Astrocyte (in vitro differentiated cells and primary cell): ENCODE data around the gene CEACAM6.

Experiments used
- EZH2 ChIP-seq: IDR thresholded peaks from 2 replicates; pipeline ENCODE4 v1.6.1; 2012; ENCODE audit warnings: mild to moderate bottlenecking, low read length, inconsistent platforms; ENCODE audit not compliant: insufficient read depth
- TF ChIP-seq, protein P1 (sequence below): IDR thresholded peaks from 2 replicates; pipeline ENCODE4 v1.5.1; 2011; ENCODE audit warnings: low read depth, mild to moderate bottlenecking, inconsistent platforms, low read length, moderate library complexity; ENCODE audit not compliant: insufficient read depth

DNA sequence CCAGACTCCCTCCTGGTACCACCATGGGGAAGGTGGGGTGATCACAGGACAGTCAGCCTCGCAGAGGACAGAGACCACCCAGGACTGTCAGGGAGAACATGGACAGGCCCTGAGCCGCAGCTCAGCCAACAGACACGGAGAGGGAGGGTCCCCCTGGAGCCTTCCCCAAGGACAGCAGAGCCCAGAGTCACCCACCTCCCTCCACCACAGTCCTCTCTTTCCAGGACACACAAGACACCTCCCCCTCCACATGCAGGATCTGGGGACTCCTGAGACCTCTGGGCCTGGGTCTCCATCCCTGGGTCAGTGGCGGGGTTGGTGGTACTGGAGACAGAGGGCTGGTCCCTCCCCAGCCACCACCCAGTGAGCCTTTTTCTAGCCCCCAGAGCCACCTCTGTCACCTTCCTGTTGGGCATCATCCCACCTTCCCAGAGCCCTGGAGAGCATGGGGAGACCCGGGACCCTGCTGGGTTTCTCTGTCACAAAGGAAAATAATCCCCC is 47.4 kb upstream of the CEACAM6 start:
- TF ChIP-seq, protein P1, sequence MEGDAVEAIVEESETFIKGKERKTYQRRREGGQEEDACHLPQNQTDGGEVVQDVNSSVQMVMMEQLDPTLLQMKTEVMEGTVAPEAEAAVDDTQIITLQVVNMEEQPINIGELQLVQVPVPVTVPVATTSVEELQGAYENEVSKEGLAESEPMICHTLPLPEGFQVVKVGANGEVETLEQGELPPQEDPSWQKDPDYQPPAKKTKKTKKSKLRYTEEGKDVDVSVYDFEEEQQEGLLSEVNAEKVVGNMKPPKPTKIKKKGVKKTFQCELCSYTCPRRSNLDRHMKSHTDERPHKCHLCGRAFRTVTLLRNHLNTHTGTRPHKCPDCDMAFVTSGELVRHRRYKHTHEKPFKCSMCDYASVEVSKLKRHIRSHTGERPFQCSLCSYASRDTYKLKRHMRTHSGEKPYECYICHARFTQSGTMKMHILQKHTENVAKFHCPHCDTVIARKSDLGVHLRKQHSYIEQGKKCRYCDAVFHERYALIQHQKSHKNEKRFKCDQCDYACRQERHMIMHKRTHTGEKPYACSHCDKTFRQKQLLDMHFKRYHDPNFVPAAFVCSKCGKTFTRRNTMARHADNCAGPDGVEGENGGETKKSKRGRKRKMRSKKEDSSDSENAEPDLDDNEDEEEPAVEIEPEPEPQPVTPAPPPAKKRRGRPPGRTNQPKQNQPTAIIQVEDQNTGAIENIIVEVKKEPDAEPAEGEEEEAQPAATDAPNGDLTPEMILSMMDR, result no peak
- TF ChIP-seq EZH2, result no peak
